GM12872 (cell line): Measurements from ENCODE around the gene DAGLA.
A peak's percentile ranks its signal among the peaks of the same experiment; 100 is the strongest.

Experiments
- TF ChIP-seq, protein P1 (sequence below): IDR thresholded peaks from 3 replicates; pipeline ENCODE4 v1.5.1; 2011; ENCODE audit warnings: low read depth, mild to moderate bottlenecking, low read length, moderate library complexity; ENCODE audit not compliant: insufficient read depth

DAGLA gene

DNA sequence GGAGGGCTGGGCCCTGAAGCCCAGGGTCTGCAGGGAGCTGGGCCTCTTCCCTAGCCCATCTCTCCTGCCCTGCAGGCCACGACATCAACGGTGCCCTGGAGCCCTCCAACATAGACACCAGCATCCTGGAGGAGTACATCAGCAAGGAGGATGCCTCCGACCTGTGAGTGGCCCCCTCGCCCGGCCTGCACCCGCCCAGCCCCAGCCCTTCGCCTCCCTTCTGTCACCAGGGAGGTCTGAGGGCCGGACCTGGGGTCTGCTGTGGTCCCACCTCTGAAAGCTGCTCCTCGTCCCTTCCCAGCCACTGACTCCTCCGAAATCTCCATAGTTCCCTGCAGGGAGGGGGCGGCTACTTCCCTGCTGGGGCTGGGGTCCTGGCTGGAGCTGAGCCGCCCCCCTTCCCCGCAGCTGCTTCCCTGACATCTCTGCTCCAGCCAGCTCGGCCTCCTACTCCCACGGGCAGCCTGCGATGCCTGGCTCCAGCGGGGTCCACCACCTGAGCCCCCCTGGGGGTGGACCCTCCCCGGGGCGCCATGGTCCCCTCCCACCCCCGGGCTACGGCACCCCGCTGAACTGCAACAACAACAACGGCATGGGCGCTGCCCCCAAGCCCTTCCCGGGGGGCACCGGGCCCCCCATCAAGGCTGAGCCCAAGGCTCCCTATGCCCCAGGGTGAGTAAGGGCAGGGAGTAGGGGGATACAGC lies 85.5 kb downstream of the DAGLA start:
- TF ChIP-seq, protein P1, sequence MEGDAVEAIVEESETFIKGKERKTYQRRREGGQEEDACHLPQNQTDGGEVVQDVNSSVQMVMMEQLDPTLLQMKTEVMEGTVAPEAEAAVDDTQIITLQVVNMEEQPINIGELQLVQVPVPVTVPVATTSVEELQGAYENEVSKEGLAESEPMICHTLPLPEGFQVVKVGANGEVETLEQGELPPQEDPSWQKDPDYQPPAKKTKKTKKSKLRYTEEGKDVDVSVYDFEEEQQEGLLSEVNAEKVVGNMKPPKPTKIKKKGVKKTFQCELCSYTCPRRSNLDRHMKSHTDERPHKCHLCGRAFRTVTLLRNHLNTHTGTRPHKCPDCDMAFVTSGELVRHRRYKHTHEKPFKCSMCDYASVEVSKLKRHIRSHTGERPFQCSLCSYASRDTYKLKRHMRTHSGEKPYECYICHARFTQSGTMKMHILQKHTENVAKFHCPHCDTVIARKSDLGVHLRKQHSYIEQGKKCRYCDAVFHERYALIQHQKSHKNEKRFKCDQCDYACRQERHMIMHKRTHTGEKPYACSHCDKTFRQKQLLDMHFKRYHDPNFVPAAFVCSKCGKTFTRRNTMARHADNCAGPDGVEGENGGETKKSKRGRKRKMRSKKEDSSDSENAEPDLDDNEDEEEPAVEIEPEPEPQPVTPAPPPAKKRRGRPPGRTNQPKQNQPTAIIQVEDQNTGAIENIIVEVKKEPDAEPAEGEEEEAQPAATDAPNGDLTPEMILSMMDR: no peak

DNA sequence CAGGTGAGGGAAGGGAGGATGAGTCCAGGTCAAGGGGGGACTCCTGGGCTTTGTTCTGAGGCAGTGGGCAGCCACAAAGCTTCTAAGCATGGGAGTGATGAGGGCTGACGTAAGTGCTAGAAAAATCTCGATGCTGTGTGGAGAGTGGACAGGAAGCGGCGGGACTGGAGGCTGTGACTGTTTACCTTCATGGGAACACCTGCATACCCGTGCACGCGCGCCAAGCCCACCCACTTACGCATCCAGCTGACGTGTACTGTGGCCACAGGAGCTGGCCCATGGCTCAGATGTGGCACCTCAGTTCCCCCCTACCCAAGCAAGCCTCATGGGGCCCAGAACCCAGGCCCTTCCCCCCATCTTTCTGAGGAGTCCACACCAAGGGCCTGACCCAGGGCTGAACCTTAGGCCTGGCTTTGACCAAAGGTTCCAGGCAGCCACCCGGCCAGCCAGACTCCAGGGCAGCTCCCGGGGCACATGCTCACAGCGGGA lies 86.2 kb downstream of the DAGLA start:
- TF ChIP-seq, protein P1: no peak

DNA sequence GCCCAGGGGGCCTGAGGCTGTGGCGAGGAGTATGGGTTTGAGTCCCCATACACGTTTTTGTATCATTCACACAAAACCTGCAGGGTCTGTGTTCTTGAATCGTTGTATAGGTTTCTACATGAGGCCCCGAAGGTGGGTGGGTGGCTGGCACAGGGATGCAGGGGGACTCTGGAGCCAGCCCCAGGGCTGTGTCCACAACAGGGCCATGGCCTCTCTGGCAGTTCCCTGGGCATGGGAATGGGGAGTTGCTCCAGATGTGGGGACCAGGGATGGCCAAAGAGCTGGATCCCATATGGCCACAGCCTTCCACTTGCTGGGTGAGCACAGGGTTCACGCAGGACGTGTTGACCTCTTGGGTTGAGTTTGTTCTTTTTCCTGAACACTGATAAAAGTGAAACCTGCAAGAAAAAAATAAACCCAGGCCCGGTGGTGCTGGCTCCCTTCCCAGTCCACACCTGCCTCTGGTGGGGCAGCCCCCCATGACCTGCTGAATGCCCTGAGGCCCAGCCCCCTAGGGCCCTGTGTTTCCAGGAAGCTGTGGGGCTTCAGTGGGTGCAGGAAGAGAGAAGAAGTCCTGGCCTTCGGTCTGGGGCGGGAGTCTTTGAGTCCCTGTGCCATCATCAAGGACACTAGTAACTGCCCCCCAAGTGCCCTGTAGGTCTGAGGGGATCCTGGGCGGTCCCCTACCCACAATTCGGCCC lies 88.3 kb downstream of the DAGLA start:
- TF ChIP-seq, protein P1: no peak

DNA sequence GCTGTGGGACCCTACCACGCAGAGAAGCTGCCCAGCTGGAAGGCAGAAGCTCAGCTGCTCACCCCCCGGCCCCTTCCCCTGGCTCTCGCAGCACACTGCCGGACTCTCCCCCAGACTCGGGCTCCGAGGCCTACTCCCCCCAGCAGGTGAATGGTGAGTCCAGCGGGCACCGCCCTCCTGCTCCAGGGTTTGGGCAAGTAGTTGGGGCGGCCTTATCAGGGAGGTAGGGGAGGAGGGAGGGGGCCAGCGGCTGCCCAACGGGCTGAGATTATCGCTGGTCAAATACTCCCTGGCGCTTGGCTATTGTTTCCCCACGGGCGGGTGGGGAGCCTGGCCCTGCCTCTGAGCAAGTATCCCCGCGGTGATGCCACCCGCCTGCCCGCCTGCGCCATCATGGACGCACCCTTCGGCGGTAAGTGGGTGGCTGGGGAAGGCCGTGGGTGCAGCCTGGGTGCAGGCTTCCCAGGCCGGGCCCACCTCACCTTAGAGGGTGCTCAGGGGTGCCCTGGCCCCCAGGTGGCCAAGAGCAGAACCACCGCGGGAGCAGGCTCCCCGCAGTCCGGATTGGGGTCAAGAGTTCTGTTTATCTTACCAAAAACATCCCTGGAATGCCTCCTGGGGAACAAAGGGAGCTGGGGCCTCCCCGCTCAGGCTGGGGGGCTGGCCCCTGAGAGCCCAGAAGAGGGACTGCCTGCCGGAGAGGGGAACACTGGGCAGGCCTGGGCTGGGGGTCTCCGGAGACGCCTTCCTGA lies 89.2 kb downstream of the DAGLA start:
- TF ChIP-seq, protein P1: peak; percentile 32; the same call in 1 of the 3 replicates

DNA sequence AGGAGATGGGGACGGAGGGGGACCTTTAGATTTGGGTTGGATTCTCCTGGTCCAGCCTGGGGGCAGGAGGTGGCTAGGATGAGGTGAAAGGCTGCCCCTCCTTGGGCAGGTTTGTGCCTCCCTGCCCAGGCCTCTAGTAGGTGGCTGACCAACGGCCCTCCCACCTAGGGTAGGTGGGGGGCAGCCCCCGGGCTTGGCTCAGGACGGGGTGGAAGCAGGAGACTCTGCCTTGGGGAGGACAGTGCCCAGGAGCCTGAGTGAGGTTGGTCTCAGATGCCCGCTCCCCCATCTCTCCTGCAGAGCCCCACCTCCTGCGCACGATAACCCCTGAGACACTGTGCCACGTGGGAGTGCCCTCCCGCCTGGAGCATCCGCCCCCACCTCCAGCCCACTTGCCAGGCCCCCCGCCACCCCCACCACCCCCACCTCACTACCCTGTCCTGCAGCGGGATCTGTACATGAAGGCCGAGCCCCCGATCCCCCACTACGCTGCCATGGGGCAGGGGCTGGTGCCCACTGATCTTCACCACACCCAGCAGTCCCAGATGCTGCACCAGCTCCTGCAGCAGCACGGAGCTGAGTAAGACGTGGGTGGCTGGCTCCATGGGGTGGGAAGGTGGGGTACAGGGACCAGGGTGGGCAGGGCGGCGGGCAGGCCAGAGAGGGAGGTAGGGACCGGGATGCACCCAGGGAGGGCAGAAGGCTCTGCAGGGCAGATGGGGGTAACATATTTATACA lies 89.9 kb downstream of the DAGLA start:
- TF ChIP-seq, protein P1: no peak

DNA sequence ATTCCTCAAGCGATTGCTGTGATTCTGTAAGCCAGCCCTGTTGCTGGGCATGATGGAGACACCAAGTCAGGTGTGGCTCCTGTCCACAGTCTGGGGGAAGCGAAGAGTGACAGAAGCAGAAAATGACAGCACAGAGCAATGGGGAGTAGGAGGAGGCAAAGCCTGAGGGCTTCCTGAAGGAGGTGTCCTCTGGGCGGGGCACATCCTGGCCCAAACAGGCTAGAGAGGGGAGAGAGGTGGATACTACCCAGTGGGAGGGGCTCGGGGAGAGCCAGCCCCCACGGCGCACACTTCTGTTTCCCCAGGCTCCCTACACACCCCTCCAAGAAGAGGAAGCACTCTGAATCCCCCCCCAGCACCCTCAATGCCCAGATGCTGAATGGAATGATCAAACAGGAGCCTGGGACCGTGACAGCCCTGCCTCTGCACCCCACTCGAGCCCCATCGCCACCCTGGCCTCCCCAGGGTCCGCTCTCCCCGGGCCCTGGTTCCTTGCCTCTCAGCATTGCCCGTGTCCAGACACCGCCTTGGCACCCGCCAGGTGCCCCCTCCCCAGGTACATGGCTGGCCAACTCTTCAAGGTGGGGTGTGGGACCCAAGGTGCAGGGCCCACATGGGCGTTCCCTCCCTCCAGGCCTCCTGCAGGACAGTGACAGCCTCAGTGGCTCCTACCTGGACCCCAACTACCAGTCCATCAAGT lies 91.2 kb downstream of the DAGLA start:
- TF ChIP-seq, protein P1: no peak
